GM23248 (cell line): Measurements from ENCODE around the gene TNPO3.

Source experiments
- EZH2 ChIP-seq: fragments of 200-600 bp; sonication (generic); IDR thresholded peaks from 2 replicates; pipeline ENCODE4 v1.6.1; 2018; ENCODE audit warnings: antibody characterized with exemption, mild to moderate bottlenecking; ENCODE audit not compliant: insufficient read depth, poor library complexity, severe bottlenecking
- EZH2phosphoT487 ChIP-seq: fragments of 200-600 bp; sonication (generic); IDR thresholded peaks from 2 replicates; pipeline ENCODE4 v1.6.1; 2018; ENCODE audit warnings: antibody characterized with exemption, moderate library complexity, mild to moderate bottlenecking, low read depth; ENCODE audit not compliant: insufficient read depth

DNA sequence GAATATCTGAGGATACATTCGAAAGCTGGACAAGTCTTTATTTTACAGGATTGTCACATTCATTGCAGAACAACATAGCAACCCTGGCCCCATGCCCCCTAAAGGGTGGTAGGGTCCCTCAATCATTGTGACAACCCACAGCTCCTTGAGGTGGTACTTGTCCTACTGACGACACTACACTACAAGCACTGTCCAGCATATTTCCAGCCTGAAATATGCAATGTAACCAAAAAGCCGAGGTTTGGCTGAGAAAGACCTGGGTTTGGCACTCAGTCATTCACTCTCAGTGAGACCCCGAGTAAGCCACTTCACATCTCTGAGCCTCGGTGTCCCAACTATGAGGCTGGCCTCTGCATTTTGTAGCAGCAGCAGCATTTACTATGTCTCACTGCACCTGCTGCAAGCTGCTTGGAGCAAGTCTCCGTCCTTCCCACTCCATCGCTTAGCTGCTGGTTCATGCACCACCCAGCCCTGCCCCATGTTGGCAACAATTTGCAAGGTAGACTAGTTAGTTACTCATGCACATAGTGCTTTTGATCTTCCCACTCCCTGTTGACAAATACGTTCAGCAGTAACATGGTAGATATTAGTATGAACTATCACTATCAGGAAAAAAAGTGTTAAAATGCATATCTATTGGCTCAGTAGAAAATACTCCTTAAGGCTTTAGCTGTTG, 43.6 kb upstream of the TNPO3 start:
- no peak for TF ChIP-seq EZH2phosphoT487
- TF ChIP-seq EZH2 = no peak
